GM12801 (cell line): ENCODE data around the gene GPR162.

Source experiments
- TF ChIP-seq, protein P1 (sequence below): IDR thresholded peaks from one replicate; pipeline ENCODE4 v1.5.1; 2011; ENCODE audit warnings: control low read depth; ENCODE audit not compliant: insufficient read length; ENCODE audit errors: extremely low read depth

GPR162 gene

DNA sequence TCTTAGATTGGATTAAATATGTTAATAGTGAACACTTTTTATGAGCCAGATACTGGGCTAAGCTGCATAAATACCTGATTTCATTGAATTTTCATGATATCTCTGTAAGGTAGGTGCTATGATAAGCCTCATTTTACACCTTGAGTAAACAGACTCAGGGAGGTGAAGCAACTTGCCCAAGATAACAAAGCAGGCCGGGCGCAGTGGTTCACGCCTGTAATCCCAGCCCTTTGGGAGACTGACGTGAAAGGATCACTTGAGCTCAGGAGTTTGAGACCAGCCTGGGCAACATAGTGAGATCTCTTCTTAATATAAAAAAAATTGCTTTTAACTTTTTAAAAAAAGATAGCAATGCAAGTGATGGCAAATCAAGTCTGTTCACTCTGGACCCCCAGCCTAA lies 20.5 kb downstream of the GPR162 start:
- TF ChIP-seq, protein P1, sequence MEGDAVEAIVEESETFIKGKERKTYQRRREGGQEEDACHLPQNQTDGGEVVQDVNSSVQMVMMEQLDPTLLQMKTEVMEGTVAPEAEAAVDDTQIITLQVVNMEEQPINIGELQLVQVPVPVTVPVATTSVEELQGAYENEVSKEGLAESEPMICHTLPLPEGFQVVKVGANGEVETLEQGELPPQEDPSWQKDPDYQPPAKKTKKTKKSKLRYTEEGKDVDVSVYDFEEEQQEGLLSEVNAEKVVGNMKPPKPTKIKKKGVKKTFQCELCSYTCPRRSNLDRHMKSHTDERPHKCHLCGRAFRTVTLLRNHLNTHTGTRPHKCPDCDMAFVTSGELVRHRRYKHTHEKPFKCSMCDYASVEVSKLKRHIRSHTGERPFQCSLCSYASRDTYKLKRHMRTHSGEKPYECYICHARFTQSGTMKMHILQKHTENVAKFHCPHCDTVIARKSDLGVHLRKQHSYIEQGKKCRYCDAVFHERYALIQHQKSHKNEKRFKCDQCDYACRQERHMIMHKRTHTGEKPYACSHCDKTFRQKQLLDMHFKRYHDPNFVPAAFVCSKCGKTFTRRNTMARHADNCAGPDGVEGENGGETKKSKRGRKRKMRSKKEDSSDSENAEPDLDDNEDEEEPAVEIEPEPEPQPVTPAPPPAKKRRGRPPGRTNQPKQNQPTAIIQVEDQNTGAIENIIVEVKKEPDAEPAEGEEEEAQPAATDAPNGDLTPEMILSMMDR: no peak

DNA sequence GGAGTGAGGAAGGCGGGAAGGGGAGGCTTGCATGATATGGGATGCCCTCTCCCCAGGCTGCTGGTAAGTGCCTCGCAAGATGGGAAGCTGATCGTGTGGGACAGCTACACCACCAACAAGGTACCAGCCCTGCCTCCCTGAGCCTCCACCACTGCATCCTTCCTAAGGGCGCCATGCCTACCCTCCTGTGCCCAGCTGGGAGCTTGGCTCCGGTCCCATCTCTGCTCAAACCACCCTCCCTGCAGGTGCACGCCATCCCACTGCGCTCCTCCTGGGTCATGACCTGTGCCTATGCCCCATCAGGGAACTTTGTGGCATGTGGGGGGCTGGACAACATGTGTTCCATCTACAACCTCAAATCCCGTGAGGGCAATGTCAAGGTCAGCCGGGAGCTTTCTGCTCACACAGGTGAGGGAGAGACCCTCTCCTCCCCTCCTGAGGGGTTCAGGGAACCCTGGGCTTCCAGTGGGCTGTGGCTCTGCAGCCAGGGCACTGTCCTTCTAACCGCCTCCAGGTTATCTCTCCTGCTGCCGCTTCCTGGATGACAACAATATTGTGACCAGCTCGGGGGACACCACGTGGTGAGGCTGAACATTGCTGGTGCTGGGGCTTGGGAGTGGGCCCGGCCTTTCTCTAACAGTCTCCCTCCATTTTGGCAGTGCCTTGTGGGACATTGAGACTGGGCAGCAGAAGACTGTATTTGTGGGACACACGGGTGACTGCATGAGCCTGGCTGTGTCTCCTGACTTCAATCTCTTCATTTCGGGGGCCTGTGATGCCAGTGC lies 21.7 kb downstream of the GPR162 start:
- TF ChIP-seq, protein P1: no peak

- TF ChIP-seq, protein P1: no peak
Measured at GRCh38 chr12:6845395-6845794, 23.8 kb downstream of the GPR162 start.

DNA sequence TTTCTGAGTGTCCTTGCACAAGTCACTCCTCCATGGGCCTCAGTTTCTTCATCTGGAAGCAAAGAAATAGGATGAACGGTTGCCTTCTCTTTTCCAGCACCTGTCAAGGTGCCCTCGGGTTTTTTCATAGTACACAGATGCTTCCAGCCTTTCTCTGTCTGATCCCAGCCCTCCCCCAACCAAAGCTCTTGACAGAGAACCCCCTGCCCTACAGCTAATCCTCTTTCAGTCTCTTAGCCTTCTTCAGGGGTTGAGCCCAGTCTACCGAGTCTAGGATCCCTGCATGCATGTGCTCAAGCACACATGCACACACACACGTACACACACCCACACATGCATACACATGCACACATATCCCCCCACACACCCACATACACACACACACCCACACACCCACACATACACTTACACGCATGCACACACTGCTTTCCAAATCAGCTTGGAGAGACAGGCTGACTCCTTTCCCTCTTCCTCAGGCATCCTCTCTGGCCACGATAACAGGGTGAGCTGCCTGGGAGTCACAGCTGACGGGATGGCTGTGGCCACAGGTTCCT lies 24.8 kb downstream of the GPR162 start:
- TF ChIP-seq, protein P1: no peak

- TF ChIP-seq, protein P1: no peak
Measured at GRCh38 chr12:6847676-6848075, 26.1 kb downstream of the GPR162 start.

DNA sequence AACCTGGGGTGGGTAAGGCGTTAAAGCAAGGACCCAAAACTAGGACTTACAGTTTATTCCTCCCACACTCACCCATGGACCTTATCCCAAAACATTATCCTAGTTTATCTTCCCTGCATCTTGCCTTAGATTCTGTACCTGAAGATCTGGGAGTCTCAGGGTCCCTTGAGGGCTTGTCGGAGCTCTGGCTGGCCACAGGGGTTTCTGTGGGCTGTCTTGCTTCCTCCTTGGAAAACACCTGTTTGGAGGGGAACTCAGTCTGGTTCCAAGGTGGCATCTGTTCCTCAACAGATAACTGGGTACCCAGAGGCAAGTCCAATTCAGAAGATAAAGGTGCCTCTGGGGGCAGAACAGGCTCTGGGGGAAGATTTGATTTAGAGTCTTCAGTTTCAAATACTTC lies 27.8 kb downstream of the GPR162 start:
- TF ChIP-seq, protein P1: no peak

- TF ChIP-seq, protein P1: no peak
Measured at GRCh38 chr12:6849976-6850560, 28.4 kb downstream of the GPR162 start.
